GM12878 (cell line): ENCODE results near the gene CAMK2B. TPM values are rescaled to one million over a fixed set of nuclear protein-coding genes. Genes with fewer than 3 reads are reported as not detected.

Source experiments
- ATAC-seq: fragments of 200-7000 bp; cut with Tn5 transposase; 3 replicates; pipeline ENCODE4 v1.9.1; 2020; ENCODE audit warnings: mild to moderate bottlenecking, moderate library complexity
- BruUV-seq: library from RNA; stranded (reverse); fragments of 400-500 nt; replicated peaks from 2 replicates; lab custom pipeline; 2021; lab: Mats Ljungman, UMichigan
- CTCF ChIA-PET: fragments of 300-600 bp; sonication (Branson Sonifier 250); formaldehyde crosslinking; extraction: SDS; loops from one replicate; lab custom pipeline; 2021; ENCODE audit warnings: inconsistent platforms; lab: Yijun Ruan, JAX
- POLR2A ChIA-PET: fragments of 350-600 bp; formaldehyde crosslinking; extraction: SDS; loops from one replicate; lab custom pipeline; 2021; ENCODE audit warnings: inconsistent platforms; lab: Charles Lee
- RAD21 ChIA-PET: fragments of 300-600 bp; sonication (Branson Sonifier 250); formaldehyde crosslinking; loops from one replicate; lab custom pipeline; 2023; ENCODE audit warnings: antibody characterized with exemption; ENCODE audit not compliant: unreplicated experiment; lab: Charles Lee
- SMC1A ChIA-PET: fragments of 300-600 bp; sonication (Branson Sonifier 250); formaldehyde crosslinking; loops from one replicate; lab custom pipeline; 2023; ENCODE audit not compliant: unreplicated experiment, uncharacterized antibody; lab: Charles Lee
- DNase-seq: peaks from one replicate; pipeline ENCODE4 v3.0.0-alpha.2; 2011; ENCODE audit warnings: low read depth, low spot score
- FAIRE-seq: peaks from 3 replicates; lab custom pipeline; 2011; peaks lifted over from hg19 to GRCh38; lab: Jason Lieb, UNC
- H2AFZ ChIP-seq: 2 replicates; pipeline ENCODE4 v1.6.0; 2011; ENCODE audit warnings: low read depth, low read length, control low read depth; ENCODE audit not compliant: control insufficient read depth
- H3K27ac ChIP-seq: 2 replicates; pipeline ENCODE4 v1.5.1; 2011; ENCODE audit warnings: control low read depth; ENCODE audit not compliant: control insufficient read depth, insufficient read depth
- H3K27me3 ChIP-seq, 2 experiments: replicated peaks in 1 of 2; 2 replicates each; pipeline versions ENCODE4 v1.6.0 to v1.6.1; 2011; ENCODE audit warnings: low read length in 1 of 2; ENCODE audit not compliant: control insufficient read depth in 2 of 2, insufficient read depth in 2 of 2
- H3K36me3 ChIP-seq, 2 experiments: 2 replicates each; pipeline ENCODE4 v1.5.1; 2011; ENCODE audit warnings: low read length in 1 of 2; ENCODE audit not compliant: control insufficient read depth in 2 of 2, insufficient read depth in 2 of 2
- H3K4me1 ChIP-seq: 2 replicates; pipeline ENCODE4 v1.6.1; 2011; ENCODE audit warnings: mild to moderate bottlenecking, low read length, moderate library complexity, mixed read lengths; ENCODE audit not compliant: control insufficient read depth, insufficient read depth
- H3K4me2 ChIP-seq: 2 replicates; pipeline ENCODE4 v1.6.0; 2011; ENCODE audit warnings: control low read depth; ENCODE audit not compliant: control insufficient read depth, insufficient read depth
- H3K4me3 ChIP-seq: fragments of 200-600 bp; sonication (generic); 2 replicates; pipeline ENCODE4 v1.5.1; 2016
- H3K79me2 ChIP-seq: 2 replicates; pipeline ENCODE4 v1.6.0; 2011; ENCODE audit warnings: low read length; ENCODE audit not compliant: control insufficient read depth, insufficient read depth
- H3K9ac ChIP-seq: 2 replicates; pipeline ENCODE4 v1.8.0; 2011; ENCODE audit warnings: low read length, control low read depth, mixed read lengths; ENCODE audit not compliant: control insufficient read depth, insufficient read depth
- H3K9me3 ChIP-seq: replicated peaks from 3 replicates; pipeline ENCODE4 v1.5.1; 2011; ENCODE audit warnings: mild to moderate bottlenecking, low read length; ENCODE audit not compliant: control insufficient read depth, insufficient read depth
- H4K20me1 ChIP-seq: 2 replicates; pipeline ENCODE4 v1.6.0; 2011; ENCODE audit not compliant: control insufficient read depth, insufficient read depth
- FOS ChIP-seq: IDR thresholded peaks from 3 replicates; pipeline ENCODE4 v1.6.1; 2011; ENCODE audit warnings: borderline replicate concordance; ENCODE audit not compliant: insufficient read length; ENCODE audit errors: extremely low read depth
- MYC ChIP-seq: IDR thresholded peaks from 2 replicates; pipeline ENCODE4 v1.6.1; 2011; ENCODE audit warnings: mild to moderate bottlenecking, low read length, moderate library complexity, inconsistent platforms; ENCODE audit not compliant: insufficient read depth, insufficient replicate concordance, insufficient read length, severe bottlenecking
- POLR2AphosphoS2 ChIP-seq: IDR thresholded peaks from 2 replicates; pipeline ENCODE4 v1.6.1; 2011; ENCODE audit warnings: low read depth, mild to moderate bottlenecking, low read length, improper control_type of control experiment, moderate library complexity
- SMC3 ChIP-seq: IDR thresholded peaks from 2 replicates; pipeline ENCODE4 v1.6.1; 2011; ENCODE audit warnings: low read length, improper control_type of control experiment, borderline replicate concordance
- ZNF217 ChIP-seq: fragments of 450-650 bp; IDR thresholded peaks from 2 replicates; pipeline ENCODE4 v1.6.1; 2017; ENCODE audit warnings: antibody characterized with exemption, mild to moderate bottlenecking
- WGBS: methylation state at CpG from one replicate; pipeline ENCODE4 v1.1.6; 2016; ENCODE audit warnings: low lambda C conversion rate; ENCODE audit not compliant: insufficient replicate concordance, insufficient coverage; ENCODE audit errors: missing lambda C conversion rate; 5-methylcytosine and 5-hydroxymethylcytosine counted together
- in situ Hi-C: fragments of 300-500 bp; cut with MboI; formaldehyde crosslinking; loops from 9 replicates; pipeline ENCODE4 v1.14.3; 2018; ENCODE audit warnings: mixed read lengths
- intact Hi-C: fragments of 100-400 bp; cut with micrococcal nuclease; formaldehyde crosslinking; loops from one replicate; pipeline ENCODE4 v1.14.2; 2022; ENCODE audit not compliant: unreplicated experiment
- polyA plus RNA-seq, 11 experiments: library from polyadenylated mRNA; depleted of rRNA in 4 of 11; unstranded in 6 of 11; stranded (reverse) in 5 of 11; fragments of >200 nt; fragmentation: Nextera tagmentation in 4 of 11; fragmentation: Illumina TruSeq in 1 of 11; extraction: Ambion mirVana in 4 of 11; extraction: Trizol in 1 of 11; gene quantifications; 1 replicate in 1 of 11; 2 replicates in 10 of 11; pipeline versions ENCODE4 v1.2.1 to v1.2.3, GENCODE V29; 2011 to 2016; ENCODE audit warnings: inconsistent platforms in 2 of 11, missing spikeins in 2 of 11, low read depth in 1 of 11
- total RNA-seq, 4 experiments: library from RNA; depleted of rRNA in 3 of 4; stranded (reverse); fragments of >200 nt in 3 of 4; fragmentation: Illumina TruSeq in 1 of 4; extraction: Trizol in 1 of 4; gene quantifications; 2 replicates each; pipeline versions ENCODE4 v1.2.1 to v1.2.3, GENCODE V29; 2013 to 2021

Gene CAMK2B
- total and polyA plus RNA-seq, 10 of the 15 experiments (the other 5 are each of a cell fraction or from before 2014, with no cell fraction given): 0.06 to 0.23 (median 0.11) TPM; not detected in 5

DNA sequence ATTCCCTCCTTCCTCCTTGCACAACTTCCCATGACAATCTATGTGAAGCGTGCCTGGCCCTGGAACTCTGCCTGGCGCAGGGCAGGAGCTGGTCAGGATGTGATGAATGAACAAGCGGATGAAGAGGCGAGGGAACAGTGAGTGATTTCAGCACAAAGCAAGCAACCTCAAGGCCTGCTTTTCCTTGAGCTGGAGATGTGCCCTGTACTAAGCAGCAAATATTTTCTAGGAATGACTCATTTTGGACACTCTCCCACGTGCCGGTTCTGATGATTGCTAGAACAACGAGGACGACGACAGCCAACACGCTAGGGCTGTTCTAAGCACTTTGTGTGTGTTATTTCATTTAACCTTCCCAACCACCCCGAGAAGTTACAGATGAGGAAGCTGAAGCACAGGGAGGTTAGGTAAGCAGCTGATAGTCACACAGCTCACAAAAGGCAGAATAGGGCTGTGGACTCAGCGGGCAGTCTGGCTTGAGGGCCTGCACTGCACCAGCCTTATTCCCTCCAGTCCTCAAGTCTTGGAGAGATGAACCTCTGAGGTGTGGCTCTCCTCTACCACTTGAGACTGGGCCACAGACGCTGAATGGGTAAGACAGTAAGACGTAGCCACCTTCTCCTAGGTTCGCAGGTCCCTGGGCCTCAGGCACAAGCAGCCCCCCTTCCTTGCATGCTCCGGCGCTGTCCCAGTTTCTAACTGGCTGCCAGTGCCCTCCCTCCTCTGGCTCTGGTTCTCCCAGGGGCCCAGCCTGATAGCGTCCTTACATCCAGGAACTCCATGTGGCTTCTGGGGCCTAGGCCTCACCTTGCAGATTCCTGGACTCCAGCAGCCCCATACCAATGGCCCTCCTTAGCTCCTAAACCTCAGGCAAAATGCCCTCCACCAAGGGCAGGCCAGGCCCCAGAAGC, 65.6 kb downstream of the CAMK2B start:
- no peak for FAIRE-seq
- intact Hi-C loops: no loop called here

More for the DNA sequence above, 65.6 kb downstream of the CAMK2B start:
- in situ Hi-C loops: no loop called here
- Histone ChIP-seq H3K9me3 (no peaks in the 10 kb centered on the region), H3K4me1 (peaks cover 28% of the 10 kb centered on the region), H4K20me1 (no peaks in the 10 kb centered on the region), H3K9ac (no peak overlapping the region), H3K79me2 (no peaks in the 10 kb centered on the region), H3K4me3 (no peak overlapping the region), H3K27me3 (no peaks in the 10 kb centered on the region)
- BruUV-seq: no TSS peak
- RAD21 ChIA-PET: interaction anchor here (0.7 to 1.5 kb wide), 3 partner anchors 14 to 20 kb away, joined by 3 to 4 read pairs (median 4); no protein-coding TSS in a partner anchor
- 87% methylated on average over 18 of the region's 18 CpGs for WGBS
- SMC1A ChIA-PET: interaction anchor here (0.8 to 1.1 kb wide), 3 partner anchors 19 to 306 kb away, joined by 3 read pairs; no protein-coding TSS in a partner anchor
- no peak for TF ChIP-seq MYC
- TF ChIP-seq ZNF217: no peak
- TF ChIP-seq POLR2AphosphoS2: no peak
- TF ChIP-seq FOS: no peak
- no peak for TF ChIP-seq SMC3
- TF ChIP-seq, all 136 proteins: peak for 0
- no peak for DNase-seq
- H3K27ac ChIP-seq: no peak overlapping the region
- ChIA-PET POLR2A (interaction anchor here (0.6 to 1.5 kb wide), 4 partner anchors 49 to 589 kb away, joined by 3 to 9 read pairs (median 4); no protein-coding TSS in a partner anchor), CTCF (interaction anchor here (0.6 to 2.1 kb wide), 8 partner anchors 9 to 203 kb away, joined by 3 to 9 read pairs (median 4); no protein-coding TSS in a partner anchor)
- no peak overlapping the region for H3K4me2 ChIP-seq
- no peak for ATAC-seq
- H2AFZ ChIP-seq: no peak overlapping the region
- H3K36me3 ChIP-seq: no peaks in the 10 kb centered on the region
